Testis (tissue), 3 donors: ENCODE data around the gene ZNF575. TPM values are rescaled to one million over a fixed set of nuclear protein-coding genes. Genes with fewer than 3 reads are reported as not detected.

Experiments used
- DNase-seq: peaks from one replicate; pipeline ENCODE4 v3.0.0-alpha.2; 2019
- H3K27ac ChIP-seq, 2 donors: fragments of 200-600 bp; sonication (generic); one replicate each; pipeline ENCODE4 v1.5.1; 2019
- H3K27me3 ChIP-seq: fragments of 200-600 bp; sonication (generic); one replicate; pipeline ENCODE4 v1.5.1; 2019
- H3K36me3 ChIP-seq: fragments of 200-600 bp; sonication (generic); one replicate; pipeline ENCODE4 v1.5.1; 2017; ENCODE audit warnings: low read depth; ENCODE audit errors: missing control alignments
- H3K4me1 ChIP-seq: fragments of 200-600 bp; sonication (generic); one replicate; pipeline ENCODE4 v1.5.1; 2019
- H3K4me3 ChIP-seq, 2 donors: fragments of 200-600 bp; sonication (generic); one replicate each; pipeline ENCODE4 v1.5.1; 2017 to 2019
- H3K9me3 ChIP-seq: fragments of 200-600 bp; sonication (generic); one replicate; pipeline ENCODE4 v1.5.1; 2017
- POLR2A ChIP-seq: fragments of 450-650 bp; IDR thresholded peaks from one replicate; pipeline ENCODE4 v1.6.1; 2017; ENCODE audit warnings: antibody characterized with exemption, mild to moderate bottlenecking, moderate library complexity
- WGBS, 2 donors: methylation state at CpG; one replicate each; pipeline ENCODE4 v1.1.5; 2018; 5-methylcytosine and 5-hydroxymethylcytosine counted together
- intact Hi-C: fragments of 100-400 bp; cut with DNase I; formaldehyde crosslinking; loops from one replicate; pipeline ENCODE4 v1.15.1; 2023; ENCODE audit warnings: low total_unique reads
- polyA plus RNA-seq: library from polyadenylated mRNA; stranded (reverse); fragments of 350-450 nt; fragmentation: Illumina TruSeq; extraction: RNeasy Lipid Tissue Mini Kit (QIAGEN cat#74804); gene quantifications from one replicate; pipeline ENCODE4 v1.2.3, GENCODE V29; 2014; ENCODE audit warnings: low read depth, low replicate concordance; ENCODE audit not compliant: insufficient read depth
- total RNA-seq, 2 donors: library from RNA; depleted of rRNA; stranded (reverse); fragments of >200 nt; gene quantifications; one replicate each; pipeline ENCODE4 v1.2.3, GENCODE V29; 2016
- TF ChIP-seq, protein P1 (sequence below), 3 experiments: fragments of 450-650 bp in 2 of 3; fragments of 200-600 bp in 1 of 3; sonication (generic) in 1 of 3; IDR thresholded peaks; one replicate each; pipeline ENCODE4 v1.5.1; 2016 to 2019; ENCODE audit warnings: antibody characterized with exemption in 3 of 3, mild to moderate bottlenecking in 2 of 3, moderate library complexity in 1 of 3

ZNF575 gene
- total and polyA plus RNA-seq, 3 donors from 2014 or later: 1.1 to 2.4 (median 1.7) TPM

DNA sequence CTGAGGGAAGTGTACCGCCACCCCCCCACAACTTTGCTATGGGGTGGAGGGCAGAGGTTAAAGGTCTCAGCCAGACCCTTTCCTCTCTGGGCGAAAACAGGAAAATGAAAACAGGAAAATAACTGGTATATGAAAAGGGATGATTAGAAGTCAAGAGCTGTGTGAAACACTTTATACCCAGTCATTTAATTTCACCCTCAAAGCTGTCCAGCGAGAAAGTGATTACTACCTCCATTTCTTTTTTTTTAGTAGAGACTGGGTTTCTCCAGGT is 27.9 kb upstream of the ZNF575 start:
- Histone ChIP-seq H3K9me3 (no peaks in the 10 kb centered on the region), H3K4me3 (no peak overlapping the region), H3K27ac (no peak overlapping the region), H3K27me3 (no peaks in the 10 kb centered on the region), H3K4me1 (peaks cover 11% of the 10 kb centered on the region), H3K36me3 (no peaks in the 10 kb centered on the region)
- intact Hi-C loops: no loop called here
- TF ChIP-seq POLR2A: no peak
- TF ChIP-seq, protein P1, sequence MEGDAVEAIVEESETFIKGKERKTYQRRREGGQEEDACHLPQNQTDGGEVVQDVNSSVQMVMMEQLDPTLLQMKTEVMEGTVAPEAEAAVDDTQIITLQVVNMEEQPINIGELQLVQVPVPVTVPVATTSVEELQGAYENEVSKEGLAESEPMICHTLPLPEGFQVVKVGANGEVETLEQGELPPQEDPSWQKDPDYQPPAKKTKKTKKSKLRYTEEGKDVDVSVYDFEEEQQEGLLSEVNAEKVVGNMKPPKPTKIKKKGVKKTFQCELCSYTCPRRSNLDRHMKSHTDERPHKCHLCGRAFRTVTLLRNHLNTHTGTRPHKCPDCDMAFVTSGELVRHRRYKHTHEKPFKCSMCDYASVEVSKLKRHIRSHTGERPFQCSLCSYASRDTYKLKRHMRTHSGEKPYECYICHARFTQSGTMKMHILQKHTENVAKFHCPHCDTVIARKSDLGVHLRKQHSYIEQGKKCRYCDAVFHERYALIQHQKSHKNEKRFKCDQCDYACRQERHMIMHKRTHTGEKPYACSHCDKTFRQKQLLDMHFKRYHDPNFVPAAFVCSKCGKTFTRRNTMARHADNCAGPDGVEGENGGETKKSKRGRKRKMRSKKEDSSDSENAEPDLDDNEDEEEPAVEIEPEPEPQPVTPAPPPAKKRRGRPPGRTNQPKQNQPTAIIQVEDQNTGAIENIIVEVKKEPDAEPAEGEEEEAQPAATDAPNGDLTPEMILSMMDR (IDR thresholded peaks at IDR 0.05): no peak
- 60 to 77% methylated on average over 3 of the region's 3 CpGs for WGBS, 2 donors
- DNase-seq: no peak

DNA sequence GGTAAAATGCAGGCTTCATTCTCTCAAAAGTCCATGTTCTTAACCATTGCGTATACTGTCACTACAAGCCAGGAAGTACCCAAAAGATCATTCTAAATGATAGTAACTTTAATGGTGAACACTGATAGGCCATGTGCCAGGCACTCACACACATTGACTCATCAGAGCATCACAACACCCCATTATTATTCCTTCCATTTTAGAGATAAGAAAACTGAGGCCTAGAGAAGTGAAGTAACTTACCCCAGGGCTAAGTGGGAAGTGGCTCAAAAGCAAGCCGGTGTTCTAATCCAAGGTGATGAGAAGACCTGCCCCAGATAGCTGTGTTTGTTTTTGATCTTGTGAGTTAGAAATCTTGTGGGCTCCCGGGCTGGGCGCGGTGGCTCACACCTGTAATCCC is 27.0 kb upstream of the ZNF575 start:
- TF ChIP-seq, protein P1 (IDR thresholded peaks at IDR 0.05): no peak
- TF ChIP-seq POLR2A: no peak
- Histone ChIP-seq H3K4me1 (peaks cover 11% of the 10 kb centered on the region), H3K36me3 (no peaks in the 10 kb centered on the region), H3K27ac (no peak overlapping the region), H3K4me3 (no peak overlapping the region), H3K27me3 (no peaks in the 10 kb centered on the region), H3K9me3 (no peaks in the 10 kb centered on the region)
- DNase-seq: no peak
- intact Hi-C loops: no loop called here
- 96 to 100% methylated on average over 3 to 5 of the region's 5 CpGs for WGBS, 2 donors

DNA sequence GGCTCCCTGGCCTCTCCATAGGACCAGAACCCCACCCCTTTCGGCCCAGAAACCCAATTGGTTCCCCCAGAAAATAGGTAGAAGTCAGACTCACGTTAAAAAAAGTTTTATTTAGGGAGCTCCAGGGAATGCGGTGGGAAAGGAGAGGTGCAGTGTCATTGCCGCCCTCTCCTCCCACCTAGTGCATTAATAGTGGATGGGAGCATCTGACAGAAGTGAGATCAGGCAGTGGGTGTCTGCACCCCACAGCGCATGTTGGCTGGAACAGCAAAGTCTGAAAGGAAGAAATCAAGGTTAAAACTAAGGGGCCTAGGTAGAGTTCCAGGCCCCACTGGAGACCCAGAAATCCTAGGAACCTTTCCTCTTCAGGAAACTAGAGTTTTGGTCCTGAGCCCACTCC is 26.4 kb upstream of the ZNF575 start:
- 87 to 95% methylated on average over 5 of the region's 5 CpGs for WGBS, 2 donors
- intact Hi-C loops: no loop called here
- Histone ChIP-seq H3K36me3 (no peaks in the 10 kb centered on the region), H3K4me1 (peaks cover 11% of the 10 kb centered on the region), H3K27me3 (no peaks in the 10 kb centered on the region), H3K27ac (no peak overlapping the region), H3K4me3 (no peak overlapping the region), H3K9me3 (no peaks in the 10 kb centered on the region)
- no peak for DNase-seq
- TF ChIP-seq, protein P1 (IDR thresholded peaks at IDR 0.05): no peak
- TF ChIP-seq POLR2A: no peak

DNA sequence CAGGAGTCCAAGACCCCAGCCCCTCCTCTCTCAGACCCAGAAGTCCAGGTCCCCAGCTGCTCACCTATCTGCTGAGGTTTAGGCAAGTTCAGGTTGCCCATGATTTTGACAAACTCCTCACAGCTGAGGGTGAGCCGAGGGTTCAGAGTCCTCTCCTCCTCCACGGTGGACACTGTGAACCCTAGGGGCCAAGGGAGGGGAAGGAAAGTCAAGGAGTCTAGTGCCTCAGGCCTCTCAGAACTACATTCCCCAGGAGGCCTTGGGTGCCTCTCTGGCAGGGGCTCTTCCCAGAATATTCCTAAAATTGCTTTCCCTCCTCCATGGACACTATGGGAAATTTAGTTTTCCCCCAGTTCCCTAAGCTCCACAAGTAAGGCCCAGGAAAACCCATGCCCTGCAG is 25.1 kb upstream of the ZNF575 start:
- peaks cover 9% of the 10 kb centered on the region for H3K4me1 ChIP-seq
- TF ChIP-seq POLR2A: no peak
- TF ChIP-seq, protein P1 (IDR thresholded peaks at IDR 0.05): no peak
- H3K36me3 ChIP-seq: no peaks in the 10 kb centered on the region
- intact Hi-C loops: no loop called here
- no peak for DNase-seq
- H3K9me3 ChIP-seq: no peaks in the 10 kb centered on the region
- no peak overlapping the region for H3K4me3 ChIP-seq
- no peak overlapping the region for H3K27ac ChIP-seq
- H3K27me3 ChIP-seq: no peaks in the 10 kb centered on the region
- WGBS, 2 donors: 65 to 73% methylated on average over 2 of the region's 2 CpGs

DNA sequence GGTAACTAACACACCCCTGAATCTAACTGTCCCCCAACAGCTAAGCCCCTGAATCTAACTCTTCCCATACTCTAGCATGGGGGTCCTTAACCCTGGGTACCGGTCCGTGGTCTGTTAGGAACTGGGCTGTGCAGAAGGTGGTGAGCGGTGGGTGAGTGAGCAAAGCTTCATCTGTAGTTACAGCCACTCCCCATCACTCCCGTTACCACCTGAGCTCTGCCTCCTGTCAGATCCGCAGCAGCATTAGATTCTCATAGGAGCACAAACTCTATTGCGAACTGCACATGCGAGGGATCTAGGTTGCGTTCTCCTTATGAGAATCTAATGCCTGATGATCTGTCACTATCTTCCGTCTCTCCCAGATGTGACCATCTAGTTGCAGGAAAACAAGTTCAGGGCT is 22.3 kb upstream of the ZNF575 start:
- no peaks in the 10 kb centered on the region for H3K27me3 ChIP-seq
- no peaks in the 10 kb centered on the region for H3K4me1 ChIP-seq
- intact Hi-C loops: no loop called here
- no peaks in the 10 kb centered on the region for H3K9me3 ChIP-seq
- DNase-seq: no peak
- no peaks in the 10 kb centered on the region for H3K36me3 ChIP-seq
- 96 to 97% methylated on average over 9 of the region's 9 CpGs for WGBS, 2 donors
- H3K27ac ChIP-seq: no peak overlapping the region
- TF ChIP-seq, protein P1 (IDR thresholded peaks at IDR 0.05): no peak
- no peak for TF ChIP-seq POLR2A
- no peak overlapping the region for H3K4me3 ChIP-seq
